ENCODE measurements around the gene AP2A2.
A peak's percentile ranks its signal among the peaks of the same experiment; 100 is the strongest.

The AP2A2 gene

DNA sequence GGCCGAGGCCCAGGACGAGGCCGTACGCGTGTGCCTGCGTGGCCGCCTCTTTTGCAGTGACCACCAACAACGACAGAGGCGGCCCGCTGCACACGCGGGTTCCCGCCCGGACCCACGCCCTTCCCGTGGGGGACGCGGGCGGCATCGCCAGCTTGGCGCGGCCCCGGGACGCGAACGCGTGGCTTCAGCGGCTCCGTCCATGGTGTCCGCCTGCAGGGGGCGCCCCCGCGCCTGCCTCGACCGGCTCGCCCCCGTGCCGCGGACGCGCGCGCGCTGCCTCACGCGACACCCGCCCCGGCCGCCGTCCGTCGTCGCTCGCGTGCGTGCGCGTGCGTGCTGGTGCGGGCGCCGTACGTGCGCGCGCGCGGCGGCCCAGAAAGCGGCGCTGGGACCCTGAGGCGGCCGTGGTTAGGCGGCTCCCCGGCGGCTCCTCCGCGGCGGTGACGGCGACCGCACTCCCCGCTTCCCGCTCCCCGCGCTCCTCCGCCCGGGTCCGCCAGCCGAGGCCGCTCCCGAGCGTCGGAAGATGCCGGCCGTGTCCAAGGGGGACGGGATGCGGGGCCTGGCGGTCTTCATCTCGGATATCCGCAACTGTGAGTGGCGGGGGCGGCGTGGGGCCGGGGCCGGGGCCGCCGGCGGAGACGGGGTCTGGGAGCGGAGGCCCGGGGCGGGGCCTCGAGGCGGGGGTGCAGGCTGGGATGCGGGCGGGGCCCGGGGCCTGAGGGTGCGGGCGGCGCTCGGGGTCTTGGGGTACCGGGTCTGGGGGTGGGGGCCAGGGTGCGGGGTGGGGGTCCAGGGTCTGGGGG lies at the start of gene AP2A2:
AP2A2 (plus strand) TSS at position 375 of the 806 bp plus-strand sequence; CDS start at position 527, 152 bp downstream.
- DNase-seq (ENCODE audit: low spot score), result peak; percentile 87

DNA sequence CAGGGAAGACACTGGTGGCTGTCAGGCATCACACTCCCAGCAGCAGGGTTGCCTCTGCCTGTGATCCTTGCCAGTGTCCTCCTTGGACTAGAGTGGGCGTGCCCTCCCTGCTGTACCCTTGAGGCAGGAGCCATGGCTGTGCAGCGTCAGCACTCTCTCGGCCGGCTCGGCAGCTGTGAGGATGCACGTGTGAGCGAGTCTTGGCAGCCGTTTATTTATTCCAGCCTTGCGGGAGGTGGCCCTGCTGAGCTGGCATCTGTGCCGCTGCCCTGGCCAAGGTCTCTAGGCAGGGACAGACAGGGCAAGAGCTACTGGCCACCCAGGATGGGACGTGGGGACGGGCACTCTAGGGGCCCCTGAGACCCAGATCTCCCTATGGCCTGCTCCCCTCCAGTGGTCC lies 49.1 kb upstream of the AP2A2 start:
- no peak for DNase-seq (ENCODE audit: low spot score)

DNA sequence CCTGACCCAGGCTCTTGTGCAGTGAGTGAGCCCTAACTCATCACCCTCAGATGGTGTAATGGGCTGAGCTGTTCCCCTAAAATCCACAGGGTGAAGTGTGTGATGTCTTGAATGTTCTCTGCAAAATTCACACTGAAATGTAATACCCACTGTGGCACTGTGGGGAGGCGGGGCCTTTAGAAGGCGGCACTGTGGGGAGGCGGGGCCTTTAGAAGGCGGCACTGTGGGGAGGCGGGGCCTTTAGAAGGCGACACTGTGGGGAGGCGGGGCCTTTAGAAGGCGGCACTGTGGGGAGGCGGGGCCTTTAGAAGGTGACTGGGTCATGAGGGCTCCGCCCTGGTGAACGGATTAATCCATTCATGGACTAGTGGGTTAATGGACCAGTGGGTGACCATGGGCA lies 48.1 kb upstream of the AP2A2 start:
- no peak for DNase-seq (ENCODE audit: low spot score)

DNA sequence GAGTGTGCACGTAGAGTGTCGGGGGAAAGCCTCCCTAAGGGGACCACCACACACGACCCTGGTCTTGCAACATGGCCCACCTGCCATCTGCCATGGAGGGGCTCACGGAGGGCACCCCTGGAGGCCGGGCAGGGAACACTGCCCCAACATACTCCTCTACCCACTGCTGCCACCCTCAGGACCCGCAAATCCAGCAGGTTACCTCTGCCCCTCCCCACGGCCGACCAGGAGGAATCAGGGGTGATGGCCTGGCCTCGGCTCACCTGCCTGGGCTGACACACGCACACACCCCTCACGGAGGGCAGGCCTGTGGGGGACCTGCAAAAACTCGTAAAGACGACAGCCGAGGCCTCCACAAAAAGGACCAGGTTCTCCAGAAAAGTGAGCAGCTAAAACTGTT lies 45.2 kb upstream of the AP2A2 start:
- no peak for DNase-seq (ENCODE audit: low spot score)

DNA sequence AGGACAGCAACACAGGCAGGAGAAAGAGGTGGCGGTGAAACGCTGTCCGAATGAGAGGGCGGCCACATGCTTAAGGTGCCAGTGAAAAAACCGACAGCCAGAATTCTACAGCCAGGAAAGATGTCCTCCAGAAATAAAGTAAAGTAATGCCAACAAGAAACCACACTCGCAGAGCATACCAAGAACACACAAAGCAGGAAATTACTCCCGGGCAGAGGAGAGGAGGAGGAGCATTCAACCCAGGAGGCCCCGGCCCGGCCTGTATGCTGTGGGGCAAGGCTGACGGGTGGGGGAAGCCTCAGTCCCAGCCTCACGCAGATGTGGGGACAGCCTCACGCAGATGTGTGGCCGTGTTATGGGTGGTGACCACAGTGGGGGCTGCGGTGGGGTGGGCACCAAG lies 43.1 kb upstream of the AP2A2 start:
- DNase-seq (ENCODE audit: low spot score), result no peak

DNA sequence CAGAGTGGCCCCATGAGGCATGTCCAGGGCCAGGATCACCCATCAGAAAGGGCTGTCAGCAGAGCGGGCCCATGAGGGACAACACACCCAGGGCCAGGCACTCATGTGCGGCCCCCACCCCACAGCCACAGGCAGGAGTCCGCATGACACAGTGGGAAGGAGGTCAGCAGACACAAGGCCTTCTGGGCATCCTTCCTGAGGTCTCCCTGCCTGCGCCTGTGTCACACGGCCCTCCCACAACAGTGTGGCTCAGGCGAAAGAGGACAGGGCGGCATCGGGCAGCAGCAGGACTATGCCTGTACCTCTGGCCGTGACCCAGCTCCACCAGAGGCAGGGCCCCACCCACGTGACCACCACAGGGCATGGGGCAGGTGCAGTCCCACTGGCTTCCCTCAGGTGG lies 42.1 kb upstream of the AP2A2 start:
- DNase-seq (ENCODE audit: low spot score), result no peak

DNA sequence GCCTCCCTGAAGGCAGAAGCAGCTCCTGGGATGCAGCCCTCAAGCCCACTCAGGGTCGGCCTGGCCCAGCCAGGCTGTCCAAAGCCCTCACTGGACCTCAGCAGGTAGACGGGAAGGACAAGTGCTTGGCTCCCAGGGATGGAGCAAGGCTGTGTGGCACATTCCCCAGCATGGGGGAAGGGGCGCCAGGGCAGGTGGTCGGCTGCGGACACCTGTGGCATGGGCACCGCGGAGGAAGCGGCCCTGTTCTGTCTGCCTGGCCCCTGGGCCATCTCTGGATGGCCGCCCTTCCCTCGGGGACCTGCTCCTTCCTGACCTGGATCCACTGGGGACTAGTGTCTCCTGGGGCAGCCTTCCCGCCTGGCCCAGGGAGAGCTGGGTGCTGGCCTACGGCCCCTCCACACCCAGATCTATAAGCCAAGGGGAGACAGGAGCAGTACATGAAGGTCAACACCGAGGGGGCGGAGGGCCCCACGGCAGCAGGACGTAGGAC lies 41.0 kb upstream of the AP2A2 start:
- DNase-seq (ENCODE audit: low spot score), result no peak

DNA sequence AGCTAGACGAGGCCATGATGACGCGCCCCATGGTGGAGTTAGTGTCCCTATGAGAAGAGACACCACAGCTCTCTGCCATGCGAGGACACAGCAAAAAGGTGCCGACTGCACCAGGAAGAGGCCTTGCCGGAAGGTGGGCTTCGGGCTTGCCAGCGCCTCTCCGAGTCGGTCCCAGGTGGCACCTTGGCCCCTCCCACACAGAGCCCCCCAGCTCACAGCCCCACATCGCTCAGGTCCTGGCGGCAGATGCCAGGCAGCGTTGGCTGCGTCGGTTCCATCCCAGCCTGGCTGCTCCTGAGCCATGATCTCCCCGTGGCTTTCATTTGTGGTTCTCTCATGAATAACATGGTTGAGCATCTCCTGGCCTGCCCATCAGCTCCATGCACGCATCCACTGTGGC lies 39.1 kb upstream of the AP2A2 start:
- no peak for DNase-seq (ENCODE audit: low spot score)

DNA sequence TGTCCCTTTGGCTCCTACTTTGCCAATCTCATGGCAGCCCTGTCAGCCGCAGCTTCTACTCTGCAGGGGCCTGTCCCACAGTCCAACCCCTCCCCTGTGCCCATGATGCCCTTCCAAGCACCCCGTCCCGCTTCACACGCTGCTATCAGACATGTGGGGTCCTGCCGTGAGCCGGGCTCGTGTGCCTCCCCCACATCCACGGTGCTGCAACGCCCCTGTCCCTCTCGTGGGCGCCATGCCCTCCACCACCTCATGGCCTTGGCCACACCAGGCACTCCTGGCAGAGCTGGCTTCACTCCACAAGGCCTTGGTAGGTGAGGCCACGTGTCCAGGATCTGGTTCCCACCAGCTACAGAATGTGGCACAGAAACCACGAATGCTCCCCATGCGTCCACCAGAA lies 38.1 kb upstream of the AP2A2 start:
- DNase-seq (ENCODE audit: low spot score), result no peak

DNA sequence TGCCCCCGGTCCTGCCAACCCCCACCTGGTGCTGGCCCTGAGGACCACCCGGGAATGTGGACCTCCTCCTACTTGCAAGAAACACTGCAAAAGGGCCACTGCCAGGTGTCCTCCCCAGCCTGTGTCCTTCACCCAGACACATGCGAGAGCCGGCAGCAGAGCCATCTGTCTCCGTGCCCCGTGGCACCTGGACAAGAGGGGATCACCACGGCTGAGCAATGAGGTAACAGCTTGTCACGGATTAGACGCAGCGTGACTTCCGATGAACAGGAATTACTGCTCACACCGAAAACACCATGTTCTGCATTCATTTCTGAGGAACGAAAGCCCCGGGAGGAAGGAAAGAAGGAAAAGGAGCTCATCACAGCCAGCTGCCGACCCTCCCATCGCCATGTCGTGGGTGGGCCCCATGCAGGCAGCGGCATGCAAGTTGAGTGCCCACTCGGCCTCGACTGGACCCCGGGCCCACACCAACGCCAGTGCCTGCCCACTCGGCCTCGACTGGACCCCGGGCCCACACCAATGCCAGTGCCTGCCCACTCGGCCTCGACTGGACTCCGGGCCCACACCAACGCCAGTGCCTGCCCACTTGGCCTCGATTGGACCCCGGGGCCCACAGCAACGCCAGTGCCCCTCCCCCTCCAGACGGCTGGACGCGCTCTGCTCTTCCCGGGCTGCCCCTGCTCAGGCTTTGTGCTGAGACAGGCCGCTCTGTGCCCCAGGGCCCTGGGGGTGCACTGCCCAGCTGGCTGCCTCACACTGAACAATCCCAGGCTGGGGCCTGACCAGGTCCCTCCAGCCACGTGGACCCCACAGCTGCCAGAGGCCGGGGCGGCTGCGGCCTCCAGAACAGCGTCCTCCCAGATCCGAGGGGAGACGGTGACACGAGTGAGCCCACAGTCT lies 37.1 kb upstream of the AP2A2 start:
- no peak for DNase-seq (ENCODE audit: low spot score)

DNA sequence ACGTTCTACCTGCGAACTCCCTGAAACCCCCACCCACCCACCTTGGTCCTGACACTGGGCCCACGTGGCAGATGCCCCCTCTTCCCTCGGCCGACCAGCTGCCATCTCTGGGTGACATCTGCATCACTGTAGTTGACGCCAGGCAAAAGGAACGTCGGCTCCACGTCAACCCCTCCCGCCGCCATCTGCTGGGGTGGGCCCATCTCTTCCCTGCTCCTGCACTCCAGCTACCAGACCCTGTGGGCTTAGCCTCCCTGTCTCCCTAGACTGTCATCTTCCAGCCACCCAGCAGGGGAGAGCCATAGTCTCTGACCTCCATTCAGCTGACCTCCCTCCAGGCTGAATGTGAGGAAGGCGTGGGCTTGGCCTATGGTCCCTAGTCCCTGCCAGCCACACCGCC lies 36.4 kb upstream of the AP2A2 start:
- DNase-seq (ENCODE audit: low spot score), result no peak

DNA sequence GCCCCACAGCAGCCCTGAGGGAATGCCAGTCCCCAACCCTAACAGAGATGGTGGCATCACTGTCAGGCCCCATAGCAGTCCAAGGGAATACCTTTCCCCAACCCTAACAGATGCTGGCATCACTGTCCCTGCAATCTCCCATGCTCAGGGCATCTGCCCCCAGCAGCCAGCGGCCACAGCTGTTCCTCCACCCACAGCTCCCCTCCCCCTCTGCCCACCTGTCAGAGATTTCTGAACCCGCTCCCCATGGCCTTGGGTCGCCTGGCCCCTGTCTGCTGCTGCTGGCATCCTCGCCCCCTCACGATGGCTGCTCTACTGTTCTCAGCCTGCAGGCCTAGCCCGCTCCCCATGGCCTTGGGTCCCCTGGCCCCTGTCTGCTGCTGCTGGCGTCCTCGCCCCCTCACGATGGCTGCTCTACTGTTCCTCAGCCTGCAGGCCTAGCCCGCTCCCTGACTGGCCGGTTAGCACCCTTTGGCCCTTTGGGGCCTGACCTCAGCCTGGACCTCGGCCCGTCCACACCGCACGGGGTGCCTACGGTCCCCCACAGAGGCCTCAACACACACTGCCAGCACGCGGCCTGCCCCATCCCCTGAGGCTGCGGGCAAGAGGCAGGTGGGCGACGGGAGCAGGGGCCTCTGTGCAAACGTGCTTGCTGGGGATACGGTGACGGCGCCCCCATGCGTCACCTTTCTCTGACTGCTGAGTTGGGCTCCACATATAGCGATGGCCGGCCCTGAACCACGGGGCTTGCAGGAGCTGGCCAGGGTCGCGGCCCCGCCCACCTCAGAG lies 35.8 kb upstream of the AP2A2 start:
- DNase-seq (ENCODE audit: low spot score), result no peak

DNA sequence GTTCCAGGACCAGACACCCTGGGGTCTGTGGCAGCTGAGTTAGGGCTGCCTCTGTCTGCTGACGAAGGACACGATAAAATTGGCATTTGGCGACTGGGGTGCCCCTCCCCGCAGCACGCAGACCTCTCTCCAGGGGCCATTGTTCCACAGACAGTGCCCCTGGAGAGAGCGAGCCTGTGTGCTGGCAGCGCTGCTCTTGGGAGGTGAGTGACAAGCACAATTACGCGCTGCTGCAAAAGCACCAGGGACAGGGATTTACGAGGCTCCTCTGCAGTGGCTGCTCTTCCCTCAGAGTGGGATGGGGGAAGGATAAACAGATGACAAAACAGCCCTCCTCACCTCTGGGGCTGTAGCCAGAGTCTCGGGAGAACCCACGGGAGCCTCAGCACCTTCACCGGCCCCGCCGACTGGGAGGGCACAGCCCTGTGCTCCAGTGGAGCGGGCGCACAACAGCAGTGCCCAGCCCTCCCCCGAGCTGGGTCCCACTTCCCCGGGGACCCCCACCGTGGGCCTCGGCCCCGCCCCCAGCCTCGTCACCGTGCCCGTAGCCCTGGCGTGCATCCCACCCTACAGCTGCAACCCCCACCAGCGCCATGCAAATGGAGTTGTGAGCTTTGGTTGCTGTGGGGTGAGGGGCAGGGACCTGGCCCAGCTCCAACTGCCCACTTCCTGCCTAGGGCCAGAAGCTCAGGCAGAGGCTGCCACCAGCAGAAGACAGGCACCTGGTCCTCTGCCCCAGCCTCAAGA lies 34.7 kb upstream of the AP2A2 start:
- DNase-seq (ENCODE audit: low spot score), result no peak

DNA sequence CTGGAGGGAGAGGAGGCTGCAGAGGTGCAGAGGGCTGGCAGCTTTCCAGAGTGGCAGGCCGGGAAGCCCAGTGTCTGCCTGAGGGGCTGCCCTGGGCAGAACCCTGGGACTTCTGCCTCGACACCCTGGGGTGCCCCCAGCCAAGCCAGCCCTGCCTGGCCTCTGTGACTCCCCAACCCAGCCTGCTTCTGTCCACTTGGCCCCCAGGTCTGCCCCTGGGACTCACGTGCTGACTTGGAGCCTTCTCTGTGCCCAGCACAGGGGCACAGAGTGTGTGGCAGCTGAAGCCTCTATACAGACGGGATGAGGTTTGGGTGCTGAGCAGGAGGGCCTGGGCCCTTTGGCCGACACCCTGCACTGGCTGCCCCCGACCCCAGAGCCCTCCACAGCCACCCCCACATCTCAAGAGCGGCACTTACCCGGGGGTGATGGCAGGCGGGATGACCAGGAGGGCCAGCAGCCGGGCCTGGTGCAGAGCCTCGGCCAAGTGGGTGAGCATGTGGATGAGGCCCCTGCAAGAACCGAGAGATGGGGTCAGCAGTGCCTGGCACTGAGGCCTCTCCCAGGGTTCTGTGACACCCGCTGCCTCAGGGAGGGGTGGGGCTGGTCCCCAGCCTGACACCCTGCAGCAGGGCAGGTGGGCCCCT lies 32.5 kb upstream of the AP2A2 start:
- DNase-seq (ENCODE audit: low spot score), result no peak

DNA sequence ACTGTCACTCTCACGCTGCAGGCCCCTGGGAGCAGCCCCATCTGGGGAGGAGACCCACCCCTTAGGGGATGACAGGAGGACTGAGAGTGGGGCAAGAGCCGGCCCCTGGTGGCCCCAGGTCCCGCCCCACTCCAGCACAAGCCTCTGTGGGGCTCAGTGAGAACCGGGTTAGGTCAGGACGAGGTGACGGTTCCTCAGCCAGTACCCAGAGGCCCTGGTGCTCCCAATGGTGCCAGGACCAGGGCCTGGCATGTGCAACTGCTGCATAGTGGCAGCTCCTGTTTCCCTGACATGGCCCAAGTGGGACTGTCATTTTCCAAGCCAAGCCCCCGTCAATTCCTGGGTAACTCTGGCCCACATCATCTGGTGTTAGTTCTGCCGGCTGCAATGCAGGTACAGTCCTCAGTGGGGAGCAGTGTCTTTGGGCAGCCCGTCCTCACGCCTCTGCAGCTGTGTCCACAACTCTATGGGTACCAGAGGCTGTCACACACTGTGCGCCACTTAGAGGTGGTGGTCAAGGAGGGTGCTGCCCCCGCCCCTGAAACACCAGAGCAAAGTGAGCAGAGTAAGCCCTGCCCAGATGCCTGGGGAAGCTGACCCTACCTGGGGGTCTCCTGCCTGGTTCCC lies 31.0 kb upstream of the AP2A2 start:
- DNase-seq (ENCODE audit: low spot score), result no peak

DNA sequence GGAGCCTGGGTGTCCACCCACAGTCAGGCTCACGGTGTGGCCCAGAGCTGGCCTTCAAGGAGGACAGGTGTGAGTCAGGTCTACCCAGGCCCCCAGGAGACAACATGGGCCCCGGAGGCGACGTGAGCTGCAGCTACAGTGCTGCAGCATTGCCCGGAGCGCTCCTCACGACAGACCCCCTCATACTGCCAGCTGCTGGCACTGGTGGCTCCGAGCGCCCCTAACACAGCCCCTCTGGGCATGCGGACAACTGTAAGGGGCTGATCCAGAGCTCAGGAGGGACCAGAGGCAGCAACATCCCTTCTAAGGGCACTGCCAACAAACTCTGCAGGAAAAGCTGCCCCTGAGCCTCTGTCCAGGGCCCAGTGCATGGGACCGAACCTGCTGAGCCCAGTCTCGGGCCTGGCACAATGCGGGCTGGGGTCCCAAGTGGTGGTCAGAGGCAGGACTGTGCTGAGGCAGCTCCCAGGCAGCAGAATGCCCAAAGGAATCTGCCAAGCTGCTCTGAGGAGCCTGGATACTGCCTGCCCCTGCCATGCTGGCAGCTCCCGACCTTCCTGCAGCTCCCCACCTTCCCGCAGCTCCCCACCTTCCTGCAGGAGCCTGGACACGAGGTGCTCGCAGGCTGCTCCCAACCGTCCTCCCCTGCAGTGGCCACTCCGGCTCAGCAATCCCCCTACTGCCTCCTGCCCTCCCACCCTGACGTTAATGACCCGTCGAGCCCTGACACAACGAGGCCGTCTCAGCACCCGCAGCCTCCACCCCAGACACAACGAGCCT lies 30.1 kb upstream of the AP2A2 start:
- DNase-seq (ENCODE audit: low spot score), result no peak

DNA sequence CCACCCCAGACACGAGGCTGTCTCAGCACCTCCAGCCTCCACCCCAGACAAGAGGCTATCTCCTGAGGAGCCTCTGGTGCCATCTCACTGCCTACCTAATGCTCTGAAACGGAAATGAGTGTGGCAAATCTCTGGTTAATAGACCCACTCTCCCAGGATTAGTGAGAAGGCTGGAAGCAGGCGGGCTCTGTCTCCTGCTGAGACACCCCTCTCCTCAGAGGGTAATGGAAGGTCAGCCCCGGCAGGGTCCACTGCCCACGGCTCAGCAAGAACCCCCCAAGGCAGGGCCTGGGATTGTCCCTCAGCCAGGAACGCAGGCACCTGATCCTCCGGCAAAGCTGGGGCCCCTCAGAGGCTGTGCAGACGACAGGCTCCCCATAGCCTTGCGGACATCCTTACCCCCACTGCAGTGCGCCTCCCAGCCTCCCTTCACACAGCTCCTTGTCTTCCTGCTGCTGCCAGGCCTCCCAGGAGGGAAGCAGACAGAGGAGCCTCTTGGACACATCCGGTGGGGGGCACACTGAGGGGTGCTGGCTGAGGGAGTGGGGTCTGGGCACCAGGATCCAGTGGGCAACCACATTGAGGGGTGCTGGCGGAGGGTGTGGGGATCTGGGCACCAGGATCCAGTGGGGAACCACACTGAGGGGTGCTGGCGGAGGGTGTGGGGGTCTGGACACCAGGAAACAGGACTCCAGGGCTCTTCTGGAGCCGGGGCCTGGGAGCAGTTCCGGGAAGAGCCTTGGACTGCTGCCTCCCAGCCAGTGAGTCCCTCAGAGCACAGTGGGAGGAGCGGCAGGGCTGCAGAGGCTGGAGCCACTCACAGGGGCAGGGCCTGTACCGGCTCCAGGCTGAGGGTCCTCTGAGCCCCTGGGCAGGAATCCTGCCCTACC lies 28.2 kb upstream of the AP2A2 start:
- no peak for DNase-seq (ENCODE audit: low spot score)

DNA sequence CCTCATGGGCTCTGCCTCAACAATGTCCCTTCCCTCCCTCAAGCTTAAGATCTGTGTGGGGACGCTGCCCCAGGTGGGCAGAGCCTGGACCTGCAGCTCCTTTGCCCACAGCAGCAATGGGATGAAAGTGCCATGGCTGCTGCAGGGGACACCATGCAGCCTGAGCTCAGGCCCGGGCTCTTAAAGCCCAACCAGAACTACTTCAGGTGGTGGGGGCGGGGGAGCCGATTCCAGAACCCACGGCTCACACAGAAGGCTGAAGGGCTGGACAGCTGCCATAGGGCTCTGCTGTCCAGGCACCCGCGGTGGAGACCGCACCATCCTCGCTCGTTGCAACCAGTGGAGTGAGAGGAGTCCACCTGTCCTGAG lies 27.5 kb upstream of the AP2A2 start:
- DNase-seq (ENCODE audit: low spot score), result no peak
